ENCODE measurements around the gene AIP. TPM values are rescaled to one million over a fixed set of nuclear protein-coding genes. Genes with fewer than 3 reads are reported as not detected.

The AIP gene
- total and polyA plus RNA-seq, 9 of the 15 experiments (the other 6 are each of a cell fraction or from before 2014, with no cell fraction given) = 5.2 to 92.5 (median 52.7) TPM

GRCh38 chr11:67436459-67437081 lies 46.3 kb upstream of the AIP start (continued):
- TF ChIP-seq NR2C2 (CRISPR knock-in tag; IDR thresholded peaks at IDR 0.05) (0 out of 2 replicates have a peak, but pooled peaks have one; percentile 39), NR2C2 (tag; IDR thresholded peaks at IDR 0.05) (no peak; the same call in 1 of the 2 replicates), CTBP1 (IDR thresholded peaks at IDR 0.05; ENCODE audit: borderline replicate concordance) (peak; percentile 50), SMAD4 (CRISPR knock-in tag; conservative IDR thresholded peaks at IDR 0.05) (peak; percentile 46; the same call in 1 of the 2 replicates), OTX1 (CRISPR knock-in tag; IDR thresholded peaks at IDR 0.05) (peak; percentile 40; the same call in 1 of the 2 replicates), KDM4B (IDR thresholded peaks at IDR 0.05; ENCODE audit: borderline replicate concordance in 2 of 2, low read depth in 1 of 2) (peak in 1 of 2 experiments; percentile 64; a peak in 1 of 4 replicates), CBX3 (IDR thresholded peaks at IDR 0.05; ENCODE audit: borderline replicate concordance in 1 of 2, low read length in 2 of 2) (peak in 1 of 2 experiments; percentile 78; a peak in 1 of 3 replicates), CBFA2T2 (conservative IDR thresholded peaks at IDR 0.05) (peak; percentile 2; the same call in 1 of the 2 replicates), L3MBTL2 (IDR thresholded peaks at IDR 0.05) (peak; percentile 61), SUPT5H (IDR thresholded peaks at IDR 0.05) (peak; percentile 61), MCM5 (IDR thresholded peaks at IDR 0.05; ENCODE audit: low read depth) (no peak), MCM7 (IDR thresholded peaks at IDR 0.05) (no peak), SMARCA4 (IDR thresholded peaks at IDR 0.05) (peak; percentile 48), ZBTB2 (IDR thresholded peaks at IDR 0.05) (peak; percentile 76), FOS (IDR thresholded peaks at IDR 0.05; ENCODE audit: extremely low read depth, insufficient read length) (no peak), C11orf30 (IDR thresholded peaks at IDR 0.05; ENCODE audit: low read depth) (no peak), NBN (IDR thresholded peaks at IDR 0.05; ENCODE audit: low read depth) (peak; percentile 77; the same call in 1 of the 2 replicates), MYNN (IDR thresholded peaks at IDR 0.05) (peak; percentile 47; the same call in 1 of the 2 replicates), MYNN (CRISPR knock-in tag; IDR thresholded peaks at IDR 0.05) (no peak), ZNF444 (CRISPR knock-in tag; IDR thresholded peaks at IDR 0.05) (0 out of 2 replicates have a peak, but pooled peaks have one; percentile 38)
- TF ChIP-seq, protein P1, sequence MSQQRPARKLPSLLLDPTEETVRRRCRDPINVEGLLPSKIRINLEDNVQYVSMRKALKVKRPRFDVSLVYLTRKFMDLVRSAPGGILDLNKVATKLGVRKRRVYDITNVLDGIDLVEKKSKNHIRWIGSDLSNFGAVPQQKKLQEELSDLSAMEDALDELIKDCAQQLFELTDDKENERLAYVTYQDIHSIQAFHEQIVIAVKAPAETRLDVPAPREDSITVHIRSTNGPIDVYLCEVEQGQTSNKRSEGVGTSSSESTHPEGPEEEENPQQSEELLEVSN (IDR thresholded peaks at IDR 0.05; ENCODE audit: borderline replicate concordance in 1 of 2, extremely low read depth in 1 of 2, insufficient read depth in 1 of 2, insufficient read length in 1 of 2, low read depth in 1 of 2, low read length in 1 of 2, poor library complexity in 1 of 2, severe bottlenecking in 1 of 2) = peak; percentile 18 to 50
- TF ChIP-seq, protein P2, sequence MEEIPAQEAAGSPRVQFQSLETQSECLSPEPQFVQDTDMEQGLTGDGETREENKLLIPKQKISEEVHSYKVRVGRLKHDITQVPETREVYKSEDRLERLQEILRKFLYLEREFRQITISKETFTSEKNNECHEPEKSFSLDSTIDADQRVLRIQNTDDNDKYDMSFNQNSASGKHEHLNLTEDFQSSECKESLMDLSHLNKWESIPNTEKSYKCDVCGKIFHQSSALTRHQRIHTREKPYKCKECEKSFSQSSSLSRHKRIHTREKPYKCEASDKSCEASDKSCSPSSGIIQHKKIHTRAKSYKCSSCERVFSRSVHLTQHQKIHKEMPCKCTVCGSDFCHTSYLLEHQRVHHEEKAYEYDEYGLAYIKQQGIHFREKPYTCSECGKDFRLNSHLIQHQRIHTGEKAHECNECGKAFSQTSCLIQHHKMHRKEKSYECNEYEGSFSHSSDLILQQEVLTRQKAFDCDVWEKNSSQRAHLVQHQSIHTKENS (CRISPR knock-in tag; IDR thresholded peaks at IDR 0.05) = no peak
- TF ChIP-seq, protein P3, sequence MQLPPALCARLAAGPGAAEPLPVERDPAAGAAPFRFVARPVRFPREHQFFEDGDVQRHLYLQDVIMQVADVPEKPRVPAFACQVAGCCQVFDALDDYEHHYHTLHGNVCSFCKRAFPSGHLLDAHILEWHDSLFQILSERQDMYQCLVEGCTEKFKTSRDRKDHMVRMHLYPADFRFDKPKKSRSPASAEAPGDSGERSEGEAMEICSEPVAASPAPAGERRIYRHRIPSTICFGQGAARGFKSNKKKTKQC (CRISPR knock-in tag; IDR thresholded peaks at IDR 0.05) = no peak
- TF ChIP-seq, protein P4, sequence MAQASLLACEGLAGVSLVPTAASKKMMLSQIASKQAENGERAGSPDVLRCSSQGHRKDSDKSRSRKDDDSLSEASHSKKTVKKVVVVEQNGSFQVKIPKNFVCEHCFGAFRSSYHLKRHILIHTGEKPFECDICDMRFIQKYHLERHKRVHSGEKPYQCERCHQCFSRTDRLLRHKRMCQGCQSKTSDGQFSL (CRISPR knock-in tag; IDR thresholded peaks at IDR 0.05) = peak; percentile 72
- TF ChIP-seq, protein P4 (tag; IDR thresholded peaks at IDR 0.05) = no peak

Measured in K562 (cell line).